Spleen (tissue), 11 donors: Measurements from ENCODE around the gene LSS. TPM values are rescaled to one million over a fixed set of nuclear protein-coding genes. Genes with fewer than 3 reads are reported as not detected.
"Not testable (repeated sequence)": the region's sequence is repeated elsewhere in the genome, so short reads cannot be mapped to it uniquely, and the experiment has no call there.

Experiments
- DNase-seq: peaks from one replicate; pipeline ENCODE4 v3.0.0-alpha.2; 2020
- H3K27ac ChIP-seq, 8 donors: fragments of 200-600 bp; sonication (generic) in 7 of 8; 1 replicate in 4 of 8; 2 replicates in 4 of 8; pipeline versions ENCODE4 v1.5.0 to v1.8.0; 2016 to 2021; ENCODE audit warnings: inconsistent platforms in 4 of 8, mild to moderate bottlenecking in 4 of 8, moderate library complexity in 1 of 8
- H3K27me3 ChIP-seq, 7 donors: fragments of 200-600 bp; sonication (generic) in 6 of 7; replicated peaks in 1 of 7; 1 replicate in 4 of 7; 2 replicates in 3 of 7; pipeline versions ENCODE4 v1.5.0 to v1.8.0; 2016 to 2021; ENCODE audit warnings: inconsistent platforms in 3 of 7, mild to moderate bottlenecking in 1 of 7
- H3K36me3 ChIP-seq, 6 donors: fragments of 200-600 bp; sonication (generic) in 5 of 6; 1 replicate in 4 of 6; 2 replicates in 2 of 6; pipeline versions ENCODE4 v1.5.0 to v1.8.0; 2016 to 2021; ENCODE audit warnings: inconsistent platforms in 2 of 6
- H3K4me1 ChIP-seq, 6 donors: fragments of 200-600 bp; sonication (generic) in 5 of 6; 1 replicate in 3 of 6; 2 replicates in 3 of 6; pipeline versions ENCODE4 v1.5.0 to v1.8.0; 2016 to 2021; ENCODE audit warnings: inconsistent platforms in 3 of 6
- H3K4me3 ChIP-seq, 8 donors: fragments of 200-600 bp; sonication (generic) in 7 of 8; 1 replicate in 4 of 8; 2 replicates in 4 of 8; pipeline versions ENCODE4 v1.5.0 to v1.8.0; 2016 to 2021; ENCODE audit warnings: inconsistent platforms in 4 of 8, mild to moderate bottlenecking in 4 of 8, moderate library complexity in 2 of 8
- H3K9me3 ChIP-seq, 8 donors: fragments of 200-600 bp; sonication (generic) in 7 of 8; 1 replicate in 4 of 8; 2 replicates in 4 of 8; pipeline versions ENCODE4 v1.5.0 to v1.8.0; 2016 to 2021; ENCODE audit warnings: inconsistent platforms in 4 of 8
- CTCF ChIP-seq, 11 experiments: fragments of 200-600 bp in 7 of 11; fragments of 450-650 bp in 4 of 11; sonication (generic) in 4 of 11; IDR thresholded peaks in 8 of 11; conservative IDR thresholded peaks in 3 of 11; 1 replicate in 7 of 11; 2 replicates in 4 of 11; pipeline versions ENCODE4 v1.4.0 to v1.8.0; 2016 to 2021; ENCODE audit warnings: antibody characterized with exemption in 11 of 11, inconsistent platforms in 4 of 11, mild to moderate bottlenecking in 1 of 11
- POLR2A ChIP-seq, 3 donors: fragments of 450-650 bp; IDR thresholded peaks; one replicate each; pipeline ENCODE4 v1.5.1; 2017; ENCODE audit warnings: antibody characterized with exemption in 3 of 3, mild to moderate bottlenecking in 1 of 3
- POLR2AphosphoS5 ChIP-seq, 3 donors: sonication (generic); formaldehyde crosslinking; IDR thresholded peaks; one replicate each; pipeline ENCODE4 v1.5.1; 2017; ENCODE audit warnings: antibody characterized with exemption in 3 of 3
- WGBS, 5 donors: extraction: QIAGEN DNeasy Blood & Tissue Kit in 3 of 5; methylation state at CpG; one replicate each; pipeline versions ENCODE4 v1.1.5 to v1.1.7; 2013 to 2018; 5-methylcytosine and 5-hydroxymethylcytosine counted together
- intact Hi-C: fragments of 100-400 bp; cut with DNase I; formaldehyde crosslinking; loops from one replicate; pipeline ENCODE4 v1.15.0; 2023; ENCODE audit warnings: low total_unique reads
- polyA plus RNA-seq, 3 donors: library from polyadenylated mRNA; stranded (reverse); fragments of 200-250 nt; gene quantifications; one replicate each; pipeline ENCODE4 v1.2.1, GENCODE V29; 2013
- total RNA-seq, 7 donors: library from RNA; depleted of rRNA in 3 of 7; stranded (reverse); fragments of >200 nt in 3 of 7; fragmentation: NEBNext Ultra II Directional in 4 of 7; extraction: Animal tissue kit (Norgen Biotek cat#: 25700) in 4 of 7; gene quantifications; one replicate each; pipeline versions ENCODE4 v1.1.0 to v1.2.1, GENCODE V29; 2016 to 2021
- donor health status: healthy with polysubstance abuse.
- donor health status: DM: no; HTN: no; CAD: no; lungs with moderate emphysema.
- donor health status: DM: no; HTN: no; CAD: no.
- donor health status: Bipolar disorder and iron deficiency.
- donor health status: healthy.
- donor health status: DM: no; HTN: no; CAD: no.
- donor health status: DM: yes; HTN: yes; CAD: no.

Gene LSS
- total and polyA plus RNA-seq, 10 donors: 6.3 to 31.2 (median 24.5) TPM

GRCh38 chr21:46178961-46179360 lies 49.6 kb downstream of the LSS start:
- Histone ChIP-seq H3K4me3 (no peak overlapping the region), H3K27ac (no peak overlapping the region), H3K4me1 (peaks cover 0 to 11% (median under 1%) of the 10 kb centered on the region in 6 donors), H3K27me3 (peaks cover 0 to 9% (median 0%) of the 10 kb centered on the region in 7 donors), H3K9me3 (peaks cover 0 to 40% (median 19%) of the 10 kb centered on the region in 8 donors), H3K36me3 (no peaks in the 10 kb centered on the region)
- 73 to 87% (median 84%) methylated on average over 4 of the region's 4 CpGs for WGBS, 5 donors
- no peak for TF ChIP-seq POLR2AphosphoS5 (IDR thresholded peaks at IDR 0.05)
- intact Hi-C loops: no loop called here
- no peak for DNase-seq

- H3K4me3 ChIP-seq: not testable (repeated sequence)
These were observed 52.0 kb downstream of the LSS start for GRCh38 chr21:46176443-46177129.

GRCh38 chr21:46173573-46173972 lies 55.0 kb downstream of the LSS start:
- TF ChIP-seq CTCF (IDR thresholded peaks at IDR 0.05 in 8 of 11, conservative IDR thresholded peaks at IDR 0.05 in 3 of 11): no peak
- no peak for TF ChIP-seq POLR2AphosphoS5 (IDR thresholded peaks at IDR 0.05)
- TF ChIP-seq POLR2A (IDR thresholded peaks at IDR 0.05): no peak
- 89 to 100% (median 93%) methylated on average over 1 of the region's 1 CpG for WGBS, 5 donors
- intact Hi-C loops: no loop called here
- H3K27ac ChIP-seq: no peak overlapping the region
- no peaks in the 10 kb centered on the region for H3K36me3 ChIP-seq
- no peak overlapping the region for H3K4me3 ChIP-seq
- DNase-seq: no peak
- H3K9me3 ChIP-seq: peaks cover 0 to 48% (median 21%) of the 10 kb centered on the region in 8 donors
- peaks cover 0 to 4% (median 0%) of the 10 kb centered on the region in 6 donors for H3K4me1 ChIP-seq
- H3K27me3 ChIP-seq: peaks cover 0 to 20% (median 0%) of the 10 kb centered on the region in 7 donors

More at GRCh38 chr21:46176443-46177129, 52.0 kb downstream of the LSS start:
- H3K36me3 ChIP-seq, H3K4me1 ChIP-seq, intact Hi-C loops, H3K27ac ChIP-seq, DNase-seq: not testable (repeated sequence)
- peaks cover 0 to 48% (median 21%) of the 10 kb centered on the region in 8 donors for H3K9me3 ChIP-seq
- H3K27me3 ChIP-seq: peaks cover 0 to 20% (median 0%) of the 10 kb centered on the region in 7 donors
- 85 to 97% (median 88%) methylated on average over 3 of the region's 3 CpGs for WGBS, 5 donors

- H3K27me3 ChIP-seq: peaks cover 0 to 20% (median 0%) of the 10 kb centered on the region in 7 donors
- H3K4me1 ChIP-seq: peaks cover 0 to 4% (median 0%) of the 10 kb centered on the region in 6 donors
- peaks cover 0 to 4% (median 0%) of the 10 kb centered on the region in 6 donors for H3K36me3 ChIP-seq
- H3K27ac ChIP-seq: no peak overlapping the region
- peaks cover 0 to 48% (median 21%) of the 10 kb centered on the region in 8 donors for H3K9me3 ChIP-seq
- H3K4me3 ChIP-seq: no peak overlapping the region
- no peak for TF ChIP-seq POLR2AphosphoS5 (IDR thresholded peaks at IDR 0.05)
- TF ChIP-seq POLR2A (IDR thresholded peaks at IDR 0.05): no peak
- TF ChIP-seq CTCF (IDR thresholded peaks at IDR 0.05 in 8 of 11, conservative IDR thresholded peaks at IDR 0.05 in 3 of 11): no peak
- intact Hi-C loops: no loop called here
- WGBS, 5 donors: 76 to 95% (median 88%) methylated on average over 4 to 6 of the region's 6 CpGs
- DNase-seq: no peak
These were observed 55.6 kb downstream of the LSS start for GRCh38 chr21:46172863-46173528.
